ENCODE data around the gene REV3L.
"Not testable (repeated sequence)": the region's sequence is repeated elsewhere in the genome, so short reads cannot be mapped to it uniquely, and the experiment has no call there.

The REV3L gene, protein sequence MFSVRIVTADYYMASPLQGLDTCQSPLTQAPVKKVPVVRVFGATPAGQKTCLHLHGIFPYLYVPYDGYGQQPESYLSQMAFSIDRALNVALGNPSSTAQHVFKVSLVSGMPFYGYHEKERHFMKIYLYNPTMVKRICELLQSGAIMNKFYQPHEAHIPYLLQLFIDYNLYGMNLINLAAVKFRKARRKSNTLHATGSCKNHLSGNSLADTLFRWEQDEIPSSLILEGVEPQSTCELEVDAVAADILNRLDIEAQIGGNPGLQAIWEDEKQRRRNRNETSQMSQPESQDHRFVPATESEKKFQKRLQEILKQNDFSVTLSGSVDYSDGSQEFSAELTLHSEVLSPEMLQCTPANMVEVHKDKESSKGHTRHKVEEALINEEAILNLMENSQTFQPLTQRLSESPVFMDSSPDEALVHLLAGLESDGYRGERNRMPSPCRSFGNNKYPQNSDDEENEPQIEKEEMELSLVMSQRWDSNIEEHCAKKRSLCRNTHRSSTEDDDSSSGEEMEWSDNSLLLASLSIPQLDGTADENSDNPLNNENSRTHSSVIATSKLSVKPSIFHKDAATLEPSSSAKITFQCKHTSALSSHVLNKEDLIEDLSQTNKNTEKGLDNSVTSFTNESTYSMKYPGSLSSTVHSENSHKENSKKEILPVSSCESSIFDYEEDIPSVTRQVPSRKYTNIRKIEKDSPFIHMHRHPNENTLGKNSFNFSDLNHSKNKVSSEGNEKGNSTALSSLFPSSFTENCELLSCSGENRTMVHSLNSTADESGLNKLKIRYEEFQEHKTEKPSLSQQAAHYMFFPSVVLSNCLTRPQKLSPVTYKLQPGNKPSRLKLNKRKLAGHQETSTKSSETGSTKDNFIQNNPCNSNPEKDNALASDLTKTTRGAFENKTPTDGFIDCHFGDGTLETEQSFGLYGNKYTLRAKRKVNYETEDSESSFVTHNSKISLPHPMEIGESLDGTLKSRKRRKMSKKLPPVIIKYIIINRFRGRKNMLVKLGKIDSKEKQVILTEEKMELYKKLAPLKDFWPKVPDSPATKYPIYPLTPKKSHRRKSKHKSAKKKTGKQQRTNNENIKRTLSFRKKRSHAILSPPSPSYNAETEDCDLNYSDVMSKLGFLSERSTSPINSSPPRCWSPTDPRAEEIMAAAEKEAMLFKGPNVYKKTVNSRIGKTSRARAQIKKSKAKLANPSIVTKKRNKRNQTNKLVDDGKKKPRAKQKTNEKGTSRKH (N-terminal part only)

DNA sequence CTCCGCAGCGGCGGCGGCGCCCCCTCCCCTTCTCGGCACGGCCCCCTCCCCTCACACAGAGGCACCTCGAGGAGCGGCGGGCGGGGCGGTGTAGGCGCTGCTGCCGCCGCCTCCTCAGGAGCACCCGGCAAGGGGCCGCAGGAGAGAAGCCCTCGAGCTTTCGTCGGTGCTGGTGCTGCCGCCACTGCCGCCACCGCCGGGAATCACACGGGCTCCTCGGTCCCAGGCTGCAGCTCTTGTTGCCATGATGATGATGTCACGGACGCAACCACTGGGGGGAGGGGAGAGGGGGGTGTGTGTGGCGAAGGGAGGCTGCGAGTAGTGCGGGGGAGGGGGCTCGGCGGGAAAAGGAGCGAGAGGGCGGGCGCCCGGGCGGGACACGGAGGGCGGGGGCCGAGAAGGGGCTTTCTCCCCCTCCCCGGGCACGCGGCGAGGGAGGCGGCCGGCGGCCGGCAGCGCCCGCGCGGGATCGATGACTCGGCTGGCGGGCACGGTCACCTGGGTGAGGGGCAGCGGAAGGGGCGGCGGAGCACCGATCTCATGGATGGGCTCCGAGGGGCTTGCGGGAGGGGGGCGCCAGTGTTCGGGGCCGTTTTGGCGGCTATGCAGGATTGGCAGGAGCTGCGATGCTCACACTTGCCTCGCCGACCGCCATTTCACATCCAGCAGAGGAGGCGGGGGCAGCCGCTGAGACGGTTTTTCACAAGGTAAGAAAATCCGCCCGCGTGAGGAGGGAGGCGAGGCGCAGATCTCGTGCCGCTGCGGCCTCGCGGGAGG lies at the start of gene REV3L:
TSS of gene REV3L (minus strand) at position 260 of the 777 bp plus-strand sequence. CDS start 330 bp downstream, outside the sequence.
- DNase-seq = peak; percentile 98

DNA sequence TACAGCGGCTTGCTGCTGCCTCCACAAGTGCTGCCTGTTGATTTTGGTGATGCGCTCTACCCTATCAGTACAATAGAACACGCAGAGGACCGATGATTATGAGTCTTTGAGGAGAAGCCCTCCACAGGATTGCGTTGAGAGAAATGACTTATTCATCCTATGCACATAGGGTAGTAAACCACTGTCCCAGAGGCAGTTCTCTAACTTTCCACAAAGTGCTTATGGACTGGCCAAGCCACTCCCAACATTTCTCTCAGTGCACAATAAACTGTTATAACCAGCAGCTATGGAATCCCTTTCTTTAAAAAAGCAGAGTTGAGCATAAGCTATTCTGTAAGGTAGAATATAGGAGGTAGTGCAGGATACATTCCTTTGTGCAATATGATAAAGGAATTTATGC lies 48.2 kb upstream of the REV3L start:
- no peak for DNase-seq

DNA sequence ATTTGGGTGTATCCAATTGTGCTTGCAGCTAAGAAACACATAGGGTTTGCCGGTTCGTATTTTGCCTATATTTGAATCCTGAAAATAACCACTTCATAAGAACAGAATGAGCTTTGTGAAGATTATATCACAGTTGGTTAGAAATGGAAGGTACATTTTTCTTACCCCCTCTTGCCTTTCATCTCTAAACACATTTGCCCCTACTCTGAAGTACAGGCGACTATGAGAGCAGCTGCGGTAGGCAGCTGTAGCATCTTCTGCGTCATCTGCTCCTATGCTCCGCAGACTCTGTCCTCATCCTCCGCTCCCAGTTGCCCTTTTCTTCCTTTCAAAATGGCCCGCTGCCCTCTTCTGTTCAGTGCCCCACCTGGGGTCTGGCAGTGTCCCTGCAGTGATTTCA lies 47.6 kb upstream of the REV3L start:
- DNase-seq = peak; percentile 50

DNA sequence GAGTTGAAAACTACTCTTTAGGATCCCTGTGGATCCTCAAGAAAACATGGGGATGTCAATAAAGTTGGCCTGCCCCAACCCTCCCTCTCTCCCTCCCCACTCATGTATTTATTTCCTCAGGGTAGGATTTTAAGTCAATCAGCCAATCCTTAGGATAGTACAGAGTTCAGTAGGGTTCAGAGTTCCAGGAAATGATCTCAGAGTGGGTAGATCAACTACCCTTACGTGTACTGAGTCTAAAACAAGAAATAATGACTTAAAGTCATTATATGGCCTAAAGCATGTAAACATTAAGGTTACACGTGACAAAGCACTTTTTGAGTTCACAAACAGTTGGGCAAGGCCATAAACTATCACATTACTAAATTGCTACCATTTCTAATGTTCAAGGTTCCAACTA lies 47.2 kb upstream of the REV3L start:
- DNase-seq = no peak

DNA sequence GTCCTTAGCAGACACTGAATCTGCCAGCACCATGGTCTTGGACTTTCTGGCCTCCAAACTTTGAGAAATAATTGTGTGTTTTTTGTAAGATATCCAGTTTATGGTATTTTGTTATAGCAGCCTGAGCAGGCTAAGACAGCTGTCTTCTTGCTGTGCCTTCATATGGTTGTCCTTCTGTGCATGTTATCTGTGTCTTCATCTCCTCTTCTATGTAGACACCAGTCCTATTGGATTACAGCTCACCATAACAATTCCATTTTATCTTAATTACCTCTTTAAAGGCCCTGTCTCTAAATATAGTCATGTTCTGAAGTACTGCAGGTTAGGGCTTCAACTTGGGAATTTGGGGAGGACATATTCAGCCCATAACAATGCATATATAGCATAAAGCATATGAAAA lies 44.3 kb upstream of the REV3L start:
- DNase-seq = peak; percentile 50

DNA sequence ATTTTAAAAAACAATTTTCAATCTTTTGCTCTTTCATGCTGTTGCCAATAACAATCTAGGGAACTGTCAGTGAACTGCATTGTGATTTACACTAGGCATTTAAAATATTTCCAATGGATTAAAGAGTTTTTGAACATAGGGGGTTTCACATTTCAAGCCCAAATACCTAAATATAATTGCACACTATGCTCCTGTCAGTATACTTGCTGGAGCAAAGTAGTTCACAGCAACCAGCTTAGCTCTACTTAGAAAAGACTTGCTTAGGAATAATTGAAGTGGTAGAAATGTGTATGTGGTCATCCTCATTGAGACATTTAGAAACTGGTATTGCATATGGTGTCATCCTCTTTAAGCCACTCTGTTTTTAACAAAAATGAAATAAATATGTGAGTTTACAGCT lies 41.7 kb upstream of the REV3L start:
- no peak for DNase-seq

DNA sequence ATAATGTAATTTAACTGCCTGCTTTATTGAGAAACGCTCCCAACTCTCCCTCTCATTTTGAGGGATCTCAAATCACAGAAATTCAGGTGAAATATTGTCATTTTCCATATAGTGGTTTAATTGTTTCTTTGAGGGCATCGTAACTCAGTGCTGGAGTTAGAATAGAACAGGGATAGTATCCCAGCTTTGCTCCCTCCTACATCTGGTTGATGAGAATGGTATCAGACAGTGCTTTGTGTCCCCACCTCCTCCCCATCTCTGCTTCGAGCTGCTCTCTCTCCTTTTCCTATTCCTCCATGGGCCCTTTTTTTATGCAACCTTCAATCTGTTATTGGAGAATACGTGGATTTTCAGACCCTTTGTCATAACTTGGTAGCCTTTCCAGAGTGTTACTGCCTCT lies 41.2 kb upstream of the REV3L start:
- no peak for DNase-seq

DNA sequence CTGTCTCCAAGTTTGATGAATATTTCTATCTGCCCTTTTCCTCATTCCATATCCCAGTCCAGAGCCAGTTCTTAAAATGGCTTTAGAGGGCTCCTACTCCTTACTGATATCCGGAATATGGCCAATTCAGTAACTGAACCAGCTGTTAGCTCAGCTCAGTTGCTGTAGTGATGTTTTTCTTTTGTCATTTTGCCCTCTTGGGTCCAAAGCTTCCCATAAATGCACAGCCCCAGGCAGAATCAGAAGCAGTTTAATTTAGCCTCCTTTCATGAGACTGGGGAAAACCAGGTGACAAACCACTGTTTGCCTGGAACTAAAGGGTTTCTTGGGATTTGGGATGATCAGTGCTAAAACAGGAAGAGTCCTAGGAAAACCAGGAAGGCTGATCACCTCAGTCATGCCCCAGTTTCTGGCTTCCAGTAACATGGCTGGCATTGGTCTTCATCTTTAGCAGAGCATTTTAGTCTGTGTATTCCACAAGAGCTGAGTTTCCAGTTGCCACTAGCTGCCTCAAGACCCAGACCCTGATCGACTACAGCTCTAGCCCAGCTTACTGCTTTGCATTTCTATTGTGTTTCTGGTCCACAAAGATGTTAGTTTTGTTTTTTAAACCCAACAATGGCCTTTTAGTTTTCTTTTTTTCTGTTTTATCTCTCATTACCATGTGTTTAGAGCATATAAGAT lies 40.6 kb upstream of the REV3L start:
- DNase-seq = no peak

DNA sequence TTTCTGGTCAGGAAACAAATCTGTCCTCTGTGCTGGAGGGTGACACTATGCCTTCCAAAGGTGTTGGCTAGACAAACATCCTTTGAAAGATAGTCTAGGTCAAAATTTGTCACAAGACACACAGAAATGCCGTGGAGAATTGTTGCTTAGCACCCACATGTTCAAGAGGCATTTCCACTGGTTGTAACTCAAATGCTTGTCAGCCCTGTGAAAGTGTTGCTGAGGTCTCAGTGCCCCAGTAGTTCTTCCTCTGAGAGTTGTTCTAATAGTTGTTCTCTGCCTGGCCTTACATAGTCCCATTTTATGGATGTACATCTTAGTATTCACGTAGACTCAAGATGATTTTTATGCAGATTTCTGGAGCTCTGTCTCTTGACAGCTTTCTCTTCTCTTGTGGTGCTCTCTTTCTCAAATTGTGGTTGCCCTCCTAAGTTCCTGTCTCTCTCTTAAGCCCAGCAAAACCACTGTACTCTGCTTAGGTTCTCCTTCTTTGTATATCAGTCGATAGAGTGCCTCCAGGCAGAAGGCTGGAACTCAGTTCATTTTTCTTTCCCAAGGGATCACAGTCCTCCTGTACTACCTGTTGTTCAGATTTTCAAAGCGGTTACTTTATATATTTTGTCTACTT lies 39.5 kb upstream of the REV3L start:
- no peak for DNase-seq

DNA sequence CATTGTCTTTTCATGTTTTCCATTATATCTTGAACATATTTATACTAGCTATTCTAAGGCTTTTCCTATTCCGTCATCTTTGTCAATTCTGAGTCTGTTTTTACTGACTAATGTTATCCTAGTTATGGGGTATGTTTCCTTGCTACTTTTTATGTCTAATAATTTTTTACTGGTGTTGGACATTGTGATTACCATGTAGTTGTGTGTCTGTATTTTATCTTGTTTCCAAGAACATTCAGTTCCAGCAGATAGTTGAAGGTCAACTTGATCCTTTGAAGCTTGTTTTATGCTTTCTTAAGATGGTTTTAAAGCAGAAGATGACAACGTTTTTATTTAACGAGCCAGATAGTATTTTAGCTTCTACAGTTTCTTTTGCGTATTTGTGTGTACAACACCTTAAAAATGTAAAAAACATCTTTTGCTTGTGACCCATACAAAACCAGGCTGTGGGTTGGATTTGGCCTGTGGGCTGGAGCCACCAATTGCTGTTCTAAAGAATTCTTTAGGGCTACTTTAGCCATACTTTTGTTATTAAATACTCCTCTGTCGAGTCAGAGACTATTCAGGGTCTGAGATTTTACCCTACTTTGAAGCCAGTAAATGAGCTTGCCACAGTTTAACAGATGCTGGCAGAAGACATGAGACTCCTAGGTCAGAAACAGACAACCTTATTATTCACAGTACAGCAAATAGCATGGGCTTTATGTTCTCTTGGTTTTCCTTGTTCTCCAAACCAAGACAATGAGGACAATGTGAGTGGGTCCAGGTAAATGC lies 38.7 kb upstream of the REV3L start:
- DNase-seq = peak; percentile 15

DNA sequence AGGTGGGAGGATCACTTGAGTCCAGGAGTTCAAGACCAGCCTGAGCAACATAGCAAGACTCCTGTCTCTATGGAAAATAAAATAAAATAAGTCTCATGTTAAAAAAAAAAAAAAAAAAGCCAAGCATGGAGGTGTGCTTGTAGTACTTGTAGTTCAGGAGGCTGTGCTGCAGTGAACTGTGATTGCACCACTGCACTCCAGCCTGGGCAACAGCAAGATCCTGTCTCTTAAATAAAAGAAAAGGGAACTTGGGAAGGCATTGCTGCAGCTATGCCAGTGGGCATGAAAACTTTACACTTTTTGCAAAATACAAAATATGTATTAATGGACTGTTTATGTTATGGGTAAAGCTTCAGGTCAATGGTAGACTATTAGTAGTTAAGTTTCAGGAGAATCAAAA lies 37.5 kb upstream of the REV3L start:
- DNase-seq = no peak

DNA sequence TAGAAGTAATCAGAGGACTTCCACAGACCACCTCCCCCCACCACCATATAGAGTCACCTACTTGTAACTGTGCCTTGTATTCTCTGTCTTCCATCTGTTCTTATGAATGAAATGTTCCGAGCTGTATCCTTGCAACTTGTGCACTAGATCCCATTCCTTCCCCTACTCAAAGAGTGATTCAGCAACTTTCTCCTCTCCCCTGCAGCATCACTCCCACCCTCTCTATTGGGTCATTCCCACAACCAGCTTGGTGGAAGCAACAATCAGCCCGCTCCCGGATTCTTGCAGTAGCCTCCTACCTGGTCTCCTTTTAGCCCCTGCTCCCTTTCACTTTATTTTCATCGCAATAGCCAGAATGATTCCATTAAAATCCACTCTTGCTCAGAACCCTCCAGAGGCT lies 34.9 kb upstream of the REV3L start:
- peak; percentile 35 for DNase-seq

DNA sequence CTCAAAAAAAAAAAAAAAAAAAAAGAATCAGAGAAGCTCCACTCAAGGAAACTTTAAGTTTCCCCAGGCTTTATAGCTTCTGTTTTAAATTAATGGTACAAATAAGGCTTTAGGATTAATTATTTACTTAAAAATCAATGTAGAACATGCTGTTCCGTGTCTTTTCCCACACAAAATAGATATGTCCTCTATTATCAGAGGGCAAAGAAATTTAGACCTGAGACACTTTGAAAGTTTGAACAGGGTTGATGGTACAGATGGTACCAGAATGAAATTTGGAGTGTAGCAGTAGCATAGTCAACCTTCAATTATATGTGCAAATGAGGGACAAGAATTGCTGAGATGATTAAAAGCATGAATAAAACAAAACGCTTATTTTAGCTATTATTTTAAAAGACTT lies 32.2 kb upstream of the REV3L start:
- no peak for DNase-seq

DNA sequence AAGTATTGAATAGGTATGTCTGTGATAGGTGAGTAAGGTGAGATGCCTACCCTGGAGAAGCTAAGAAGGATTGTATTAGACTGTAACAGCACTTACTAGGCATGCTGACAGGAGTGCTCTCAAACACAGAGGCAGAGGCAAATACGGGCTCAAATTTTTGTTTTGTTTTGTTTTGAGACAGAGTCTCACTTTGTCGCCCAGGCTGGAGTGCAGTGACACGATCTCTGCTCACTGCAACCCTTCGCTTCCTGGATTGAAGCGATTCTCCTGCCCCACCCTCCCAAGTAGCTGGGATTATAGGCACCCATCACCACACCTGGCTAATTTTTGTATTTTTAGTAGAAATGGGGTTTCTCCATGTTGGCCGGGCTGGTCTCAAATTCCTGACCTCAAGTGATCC lies 31.5 kb upstream of the REV3L start:
- DNase-seq = not testable (repeated sequence)

DNA sequence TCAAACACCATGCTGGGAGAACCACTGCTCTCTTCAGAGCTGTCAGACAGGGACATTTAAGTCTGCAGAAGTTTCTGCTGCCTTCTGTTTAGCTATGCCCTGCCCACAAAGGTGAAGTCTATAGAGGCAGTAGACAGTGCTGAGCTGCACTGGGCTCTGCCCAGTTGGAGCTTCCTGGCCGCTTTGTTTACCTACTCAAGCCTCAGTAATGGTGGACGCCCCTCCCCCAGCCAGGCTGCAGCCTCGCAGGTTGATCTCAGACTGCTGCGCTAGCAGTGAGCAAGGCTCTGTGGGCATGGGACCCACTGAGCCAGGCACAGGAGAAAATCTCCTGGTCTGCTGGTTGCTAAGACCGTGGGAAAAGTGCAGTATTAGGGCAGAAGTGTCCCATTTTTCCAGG lies 24.2 kb upstream of the REV3L start:
- DNase-seq = not testable (repeated sequence)

DNA sequence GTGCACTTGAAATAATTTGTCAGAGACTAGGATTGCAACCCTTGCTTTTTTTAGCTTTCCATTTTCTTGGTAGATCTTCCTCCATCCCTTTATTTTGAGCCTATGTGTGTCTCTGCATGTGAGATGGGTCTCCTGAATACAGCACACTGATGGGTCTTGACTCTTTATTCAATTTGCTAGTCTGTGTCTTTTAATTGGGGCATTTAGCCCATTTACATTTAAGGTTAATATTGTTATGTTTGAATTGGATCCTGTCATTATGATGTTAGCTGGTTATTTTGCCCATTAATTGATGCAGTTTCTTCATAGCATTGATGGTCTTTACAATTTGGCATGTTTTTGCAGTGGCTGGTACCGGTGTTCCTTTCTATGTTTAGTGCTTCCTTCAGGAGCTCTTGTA lies 22.5 kb upstream of the REV3L start:
- not testable (repeated sequence) for DNase-seq

DNA sequence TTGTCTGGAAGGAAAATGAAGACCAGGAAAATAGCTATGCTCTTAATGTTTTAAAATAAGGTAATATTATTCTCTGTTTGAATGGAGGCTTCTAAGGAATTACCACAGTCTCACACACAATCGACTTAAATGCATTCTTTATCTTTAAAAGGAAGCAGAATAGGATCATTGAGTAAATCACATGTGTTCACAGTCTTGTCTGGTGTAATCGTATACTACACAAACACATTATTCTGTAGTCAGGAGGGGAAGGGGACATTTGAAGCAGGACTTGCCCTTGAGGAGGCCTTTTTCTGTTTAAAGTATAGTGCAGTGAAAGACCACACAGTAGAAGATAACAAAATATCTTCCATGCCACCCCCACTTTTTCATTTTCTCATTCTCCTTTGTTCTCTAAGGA lies 20.6 kb upstream of the REV3L start:
- peak; percentile 87 for DNase-seq

DNA sequence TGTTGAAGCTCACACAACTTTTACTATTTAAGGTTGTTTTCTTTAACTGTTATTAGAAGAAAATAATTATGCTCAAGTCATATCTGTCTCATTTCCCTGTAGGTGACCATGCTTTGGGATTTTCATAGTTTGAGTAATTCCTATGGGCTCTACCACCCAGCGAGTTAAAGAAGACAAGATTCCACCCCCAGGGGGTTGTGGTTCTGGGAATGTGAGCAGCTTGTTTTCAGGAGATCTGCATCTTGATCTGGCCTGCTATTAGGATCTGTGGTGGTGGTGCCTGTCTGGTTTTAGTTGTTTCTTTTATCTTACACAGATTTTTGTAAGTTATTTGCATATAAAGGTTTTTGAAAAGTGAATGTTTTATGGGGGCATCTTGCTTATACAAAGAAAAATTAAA lies 20.2 kb upstream of the REV3L start:
- DNase-seq = peak; percentile 71

DNA sequence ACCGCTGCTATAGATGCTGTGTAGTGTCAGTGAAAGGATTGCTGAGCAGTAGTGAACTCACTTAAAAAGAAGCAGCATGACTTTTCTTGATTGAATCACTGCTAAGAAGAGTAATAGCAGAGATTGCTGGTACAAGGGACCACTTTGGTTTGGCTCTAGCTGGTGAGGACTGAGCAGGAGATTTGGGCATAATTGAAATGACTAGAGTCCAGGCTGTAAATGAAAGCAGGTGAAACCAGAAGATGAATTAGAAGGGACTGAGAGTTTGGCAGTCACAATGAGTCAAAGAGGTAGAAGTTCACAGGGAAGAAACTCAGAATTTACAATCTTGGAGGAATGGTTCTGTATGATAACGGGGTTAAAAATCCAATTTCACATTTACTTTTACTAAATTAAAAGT lies 19.1 kb upstream of the REV3L start:
- DNase-seq = no peak

DNA sequence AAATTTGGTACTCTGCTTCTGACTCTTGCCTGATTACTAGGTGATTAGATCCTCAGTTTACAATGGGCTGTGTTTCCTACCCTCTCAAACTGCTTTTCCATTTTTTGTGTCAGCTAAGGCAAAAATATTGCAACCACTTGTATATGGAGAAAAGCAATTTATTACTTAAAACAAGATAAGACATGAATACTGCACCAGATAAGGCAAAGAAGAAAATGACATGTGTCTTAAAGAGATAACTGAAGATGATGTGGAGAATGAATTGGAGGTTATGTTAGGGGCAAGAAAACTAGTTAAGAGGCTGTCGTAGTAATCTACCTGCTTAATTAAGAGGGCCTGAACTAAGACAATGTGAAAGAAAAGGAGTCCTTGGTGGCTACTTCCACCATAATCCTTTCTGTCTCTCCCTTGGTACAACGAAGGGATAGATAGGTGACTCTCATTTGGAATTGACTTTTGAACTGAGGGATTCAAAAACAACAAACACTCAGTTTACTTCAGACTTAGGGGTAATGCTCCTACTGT lies 16.3 kb upstream of the REV3L start:
- no peak for DNase-seq

Measured in NCI-H2171 treated with DMSO at 0.1 percent for 48 hours (cell line).